HG03064 (cell line): ENCODE results near the gene MYO1E.
"Not testable (repeated sequence)": the region's sequence is repeated elsewhere in the genome, so short reads cannot be mapped to it uniquely, and the experiment has no call there.

ENCODE experiments used
- ATAC-seq: cut with Tn5 transposase; IDR thresholded peaks from one replicate; pipeline ENCODE4 v1.9.1; 2021; ENCODE audit warnings: low read depth; ENCODE audit not compliant: unreplicated experiment

The MYO1E gene

GRCh38 chr15:59353994-59354416, 18.7 kb downstream of the MYO1E start:
- no peak for ATAC-seq

GRCh38 chr15:59352683-59353082, 20.0 kb downstream of the MYO1E start:
- no peak for ATAC-seq

- no peak for ATAC-seq
Observed at GRCh38 chr15:59352189-59352588, 20.5 kb downstream of the MYO1E start.

- ATAC-seq = no peak
Observed at GRCh38 chr15:59350421-59350732, 22.3 kb downstream of the MYO1E start.

DNA sequence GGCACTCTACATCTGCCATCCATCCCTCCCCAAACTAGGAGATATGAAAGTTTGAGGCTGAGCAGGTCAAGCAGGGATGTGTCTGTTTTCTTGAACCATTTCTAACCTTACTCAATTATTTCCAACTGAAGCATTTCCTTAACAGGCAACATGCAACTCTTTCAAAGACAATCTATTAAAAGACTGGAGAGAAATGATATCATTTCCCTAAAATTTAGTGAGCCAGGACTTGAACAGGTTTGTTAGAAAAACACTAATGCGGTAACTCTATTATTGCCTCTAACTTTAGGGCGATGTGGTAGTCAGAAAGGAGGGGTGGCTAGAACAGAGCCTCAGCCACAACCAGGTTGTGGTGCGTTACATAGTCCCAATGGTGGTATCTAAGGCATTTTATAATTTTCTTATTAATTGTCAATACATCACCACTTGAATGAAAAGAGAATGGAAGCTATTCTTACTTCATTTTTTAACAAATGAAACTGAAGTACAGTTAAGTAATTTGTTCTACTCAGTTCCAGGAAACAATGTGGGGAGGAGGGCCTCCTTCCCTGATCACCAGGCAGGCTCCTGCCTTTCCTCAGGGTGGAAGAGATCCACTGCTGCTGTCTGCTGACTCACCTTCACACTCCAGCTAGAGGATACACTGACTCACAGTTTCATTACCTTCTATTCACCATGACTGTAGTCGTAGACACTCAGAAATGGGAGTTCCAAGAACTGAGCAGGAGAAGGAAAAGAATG, 22.8 kb downstream of the MYO1E start:
- no peak for ATAC-seq

GRCh38 chr15:59347915-59348314, 24.8 kb downstream of the MYO1E start:
- ATAC-seq = no peak

- ATAC-seq = no peak
Observed at GRCh38 chr15:59346951-59347350, 25.7 kb downstream of the MYO1E start.

GRCh38 chr15:59345326-59345725, 27.3 kb downstream of the MYO1E start:
- no peak for ATAC-seq

GRCh38 chr15:59344311-59344710, 28.4 kb downstream of the MYO1E start:
- no peak for ATAC-seq

- ATAC-seq = no peak
Observed at GRCh38 chr15:59340325-59340724, 32.3 kb downstream of the MYO1E start.

GRCh38 chr15:59339252-59339672, 33.4 kb downstream of the MYO1E start:
- no peak for ATAC-seq

- ATAC-seq = no peak
Observed at GRCh38 chr15:59338414-59338813, 34.3 kb downstream of the MYO1E start.

- not testable (repeated sequence) for ATAC-seq
Observed at GRCh38 chr15:59336725-59337124, 35.9 kb downstream of the MYO1E start.

- ATAC-seq = no peak
Observed at GRCh38 chr15:59335207-59335786, 37.4 kb downstream of the MYO1E start.

GRCh38 chr15:59334076-59334415, 38.6 kb downstream of the MYO1E start:
- ATAC-seq = no peak

- no peak for ATAC-seq
Observed at GRCh38 chr15:59333401-59334075, 39.1 kb downstream of the MYO1E start.

- no peak for ATAC-seq
Observed at GRCh38 chr15:59332009-59332408, 40.7 kb downstream of the MYO1E start.

GRCh38 chr15:59330649-59331048, 42.0 kb downstream of the MYO1E start:
- no peak for ATAC-seq

DNA sequence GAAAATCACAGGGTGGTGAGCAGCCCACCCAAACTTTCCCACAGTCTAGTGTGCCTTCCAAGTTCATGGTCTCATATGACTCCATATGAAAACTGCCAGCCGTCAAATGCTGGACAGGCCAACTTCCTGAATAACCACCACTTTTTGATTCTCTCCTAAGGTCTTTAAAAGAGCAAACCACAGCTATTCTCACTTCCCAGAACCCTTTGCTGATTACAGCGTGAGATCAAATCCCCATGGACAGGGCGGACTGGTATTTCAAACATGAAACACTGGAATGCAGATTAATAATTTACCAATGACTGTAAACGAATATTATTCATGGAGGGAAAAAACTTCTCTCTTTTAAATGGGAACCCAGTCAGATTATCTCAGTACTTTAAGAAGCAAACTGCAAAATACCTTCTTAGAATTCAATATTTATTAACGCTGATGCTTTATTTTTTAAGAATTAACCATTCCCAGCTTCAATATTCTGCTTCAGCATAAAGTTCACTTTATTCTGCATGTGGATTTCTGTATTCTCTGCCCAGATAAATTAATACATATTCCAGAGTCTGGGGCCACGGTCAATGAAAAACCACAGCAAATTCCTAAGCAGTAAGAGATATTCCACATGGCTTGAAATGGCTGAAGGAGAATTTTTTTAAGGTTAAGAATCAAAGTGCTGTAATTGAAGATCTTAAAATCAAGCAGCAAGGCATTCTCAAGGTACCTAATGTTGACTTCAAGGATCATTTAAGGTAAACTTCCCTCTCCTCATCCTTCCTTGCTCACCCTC, 42.9 kb downstream of the MYO1E start:
- ATAC-seq = no peak

DNA sequence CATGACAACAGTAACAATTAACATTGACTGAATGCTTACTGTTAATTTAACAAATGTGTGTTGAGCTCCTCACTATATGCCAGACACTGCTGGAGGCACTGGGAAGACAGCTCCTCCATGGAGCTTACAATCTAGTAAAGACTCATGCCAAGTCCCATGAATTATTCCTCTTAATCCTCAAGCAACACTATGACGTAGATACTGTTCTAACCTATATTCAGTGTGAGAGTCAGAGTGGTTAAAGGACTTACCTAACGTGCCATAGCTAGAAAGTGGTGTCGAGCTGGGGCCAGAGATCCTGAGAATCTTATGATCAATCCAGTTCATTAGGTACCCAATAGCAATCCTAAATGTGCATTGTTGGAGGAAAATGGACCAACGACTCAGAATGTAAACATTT, 43.6 kb downstream of the MYO1E start:
- no peak for ATAC-seq

- ATAC-seq = peak; percentile 51
Observed at GRCh38 chr15:59327942-59328341, 44.7 kb downstream of the MYO1E start.
